CD8-positive, alpha-beta memory T cell (primary cell): ENCODE measurements around the gene GAA. TPM values are rescaled to one million over a fixed set of nuclear protein-coding genes. Genes with fewer than 3 reads are reported as not detected.

ENCODE experiments used
- CTCF ChIA-PET: fragments of 350-600 bp; sonication (Branson Sonifier 250); formaldehyde crosslinking; loops from one replicate; lab custom pipeline; 2021; ENCODE audit warnings: antibody characterized with exemption; lab: Charles Lee
- POLR2A ChIA-PET: fragments of 350-600 bp; sonication (Branson Sonifier 250); formaldehyde crosslinking; loops from one replicate; lab custom pipeline; 2021; ENCODE audit warnings: antibody characterized with exemption; lab: Charles Lee
- DNase-seq, 5 donors: peaks; one replicate each; pipeline versions ENCODE4 v3.0.0 to v3.0.0-alpha.2; 2020 to 2022; ENCODE audit warnings: mixed read lengths in 1 of 5
- H3K27ac ChIP-seq: one replicate; pipeline ENCODE4 v1.7.0; 2013; ENCODE audit warnings: low read depth, mild to moderate bottlenecking, low read length, moderate library complexity
- H3K27me3 ChIP-seq: 2 replicates; pipeline ENCODE4 v1.7.0; 2013; ENCODE audit warnings: low read length, mild to moderate bottlenecking; ENCODE audit not compliant: insufficient read depth, poor library complexity, severe bottlenecking
- H3K36me3 ChIP-seq: 2 replicates; pipeline ENCODE4 v1.7.0; 2013; ENCODE audit warnings: mild to moderate bottlenecking, low read length, moderate library complexity; ENCODE audit not compliant: insufficient read depth
- H3K4me1 ChIP-seq: 2 replicates; pipeline ENCODE4 v1.7.0; 2013; ENCODE audit warnings: mild to moderate bottlenecking, low read length, moderate library complexity; ENCODE audit not compliant: insufficient read depth
- H3K4me3 ChIP-seq: 2 replicates; pipeline ENCODE4 v1.7.0; 2013; ENCODE audit warnings: mild to moderate bottlenecking, low read length
- H3K9me3 ChIP-seq: 2 replicates; pipeline ENCODE4 v1.7.0; 2013; ENCODE audit warnings: mild to moderate bottlenecking, low read length
- H3K27ac Mint-ChIP-seq, 8 donors: one replicate each; pipeline ENCODE4 v1.8.0; 2020 to 2021; ENCODE audit warnings: mixed read lengths in 8 of 8, mild to moderate bottlenecking in 6 of 8, inconsistent platforms in 3 of 8, moderate library complexity in 3 of 8
- H3K27me3 Mint-ChIP-seq, 2 donors: one replicate each; pipeline ENCODE4 v1.8.0; 2020 to 2021; ENCODE audit warnings: mixed read lengths in 2 of 2, mild to moderate bottlenecking in 1 of 2, moderate library complexity in 1 of 2
- H3K36me3 Mint-ChIP-seq, 3 donors: one replicate each; pipeline ENCODE4 v1.8.0; 2020 to 2021; ENCODE audit warnings: mixed read lengths in 3 of 3, inconsistent platforms in 1 of 3, mild to moderate bottlenecking in 1 of 3
- H3K4me1 Mint-ChIP-seq, 3 donors: one replicate each; pipeline ENCODE4 v1.8.0; 2020 to 2021; ENCODE audit warnings: mixed read lengths in 3 of 3, inconsistent platforms in 1 of 3, mild to moderate bottlenecking in 1 of 3
- H3K4me3 Mint-ChIP-seq, 7 donors: one replicate each; pipeline ENCODE4 v1.8.0; 2020 to 2021; ENCODE audit warnings: mixed read lengths in 7 of 7, mild to moderate bottlenecking in 6 of 7, moderate library complexity in 4 of 7, inconsistent platforms in 2 of 7
- H3K9me3 Mint-ChIP-seq, 5 donors: one replicate each; pipeline ENCODE4 v1.8.0; 2020 to 2022; ENCODE audit warnings: mixed read lengths in 5 of 5, mild to moderate bottlenecking in 3 of 5, moderate library complexity in 2 of 5, inconsistent platforms in 1 of 5
- polyA plus RNA-seq: library from polyadenylated mRNA; unstranded; fragments of 300-500 nt; fragmentation: Illumina TruSeq; gene quantifications from one replicate; pipeline ENCODE4 v1.2.3, GENCODE V29; 2021
- total RNA-seq, 2 experiments: library from RNA; stranded (reverse); gene quantifications; one replicate each; pipeline ENCODE4 v1.2.3, GENCODE V29; 2021

GAA gene
- total and polyA plus RNA-seq, 3 experiments from 2014 or later, result 13.7 to 31.0 (median 30.5) TPM

DNA sequence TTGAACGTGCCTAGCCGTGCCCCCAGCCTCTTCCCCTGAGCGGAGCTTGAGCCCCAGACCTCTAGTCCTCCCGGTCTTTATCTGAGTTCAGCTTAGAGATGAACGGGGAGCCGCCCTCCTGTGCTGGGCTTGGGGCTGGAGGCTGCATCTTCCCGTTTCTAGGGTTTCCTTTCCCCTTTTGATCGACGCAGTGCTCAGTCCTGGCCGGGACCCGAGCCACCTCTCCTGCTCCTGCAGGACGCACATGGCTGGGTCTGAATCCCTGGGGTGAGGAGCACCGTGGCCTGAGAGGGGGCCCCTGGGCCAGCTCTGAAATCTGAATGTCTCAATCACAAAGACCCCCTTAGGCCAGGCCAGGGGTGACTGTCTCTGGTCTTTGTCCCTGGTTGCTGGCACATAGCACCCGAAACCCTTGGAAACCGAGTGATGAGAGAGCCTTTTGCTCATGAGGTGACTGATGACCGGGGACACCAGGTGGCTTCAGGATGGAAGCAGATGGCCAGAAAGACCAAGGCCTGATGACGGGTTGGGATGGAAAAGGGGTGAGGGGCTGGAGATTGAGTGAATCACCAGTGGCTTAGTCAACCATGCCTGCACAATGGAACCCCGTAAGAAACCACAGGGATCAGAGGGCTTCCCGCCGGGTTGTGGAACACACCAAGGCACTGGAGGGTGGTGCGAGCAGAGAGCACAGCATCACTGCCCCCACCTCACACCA, 724 bp downstream of the GAA start:
- POLR2A ChIA-PET, result interaction anchor here (0.5 to 1.0 kb wide), 3 partner anchors 9 to 43 kb away, joined by 3 to 9 read pairs (median 4); no protein-coding TSS in a partner anchor
- no peak for DNase-seq

DNA sequence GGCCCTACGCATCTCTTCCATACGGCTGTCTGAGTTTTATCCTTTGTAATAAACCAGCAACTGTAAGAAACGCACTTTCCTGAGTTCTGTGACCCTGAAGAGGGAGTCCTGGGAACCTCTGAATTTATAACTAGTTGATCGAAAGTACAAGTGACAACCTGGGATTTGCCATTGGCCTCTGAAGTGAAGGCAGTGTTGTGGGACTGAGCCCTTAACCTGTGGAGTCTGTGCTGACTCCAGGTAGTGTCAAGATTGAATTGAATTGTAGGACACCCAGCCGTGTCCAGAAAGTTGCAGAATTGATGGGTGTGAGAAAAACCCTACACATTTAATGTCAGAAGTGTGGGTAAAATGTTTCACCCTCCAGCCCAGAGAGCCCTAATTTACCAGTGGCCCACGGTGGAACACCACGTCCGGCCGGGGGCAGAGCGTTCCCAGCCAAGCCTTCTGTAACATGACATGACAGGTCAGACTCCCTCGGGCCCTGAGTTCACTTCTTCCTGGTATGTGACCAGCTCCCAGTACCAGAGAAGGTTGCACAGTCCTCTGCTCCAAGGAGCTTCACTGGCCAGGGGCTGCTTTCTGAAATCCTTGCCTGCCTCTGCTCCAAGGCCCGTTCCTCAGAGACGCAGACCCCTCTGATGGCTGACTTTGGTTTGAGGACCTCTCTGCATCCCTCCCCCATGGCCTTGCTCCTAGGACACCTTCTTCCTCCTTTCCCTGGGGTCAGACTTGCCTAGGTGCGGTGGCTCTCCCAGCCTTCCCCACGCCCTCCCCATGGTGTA, 1.5 kb downstream of the GAA start:
- Mint-ChIP-seq H3K4me3 (peak overlapping the region; percentile 88 to 94 (median 91)), H3K36me3 (peaks cover 0 to 13% (median 2%) of the 10 kb centered on the region in 3 donors), H3K4me1 (peaks cover 19 to 35% (median 29%) of the 10 kb centered on the region in 3 donors), H3K9me3 (no peaks in the 10 kb centered on the region), H3K27ac (peak overlapping the region in 7 of 8 donors; percentile 35 to 90 (median 72)), H3K27me3 (no peaks in the 10 kb centered on the region)
- DNase-seq, result no peak
- Histone ChIP-seq H3K4me1 (peaks cover 21% of the 10 kb centered on the region), H3K9me3 (no peaks in the 10 kb centered on the region), H3K36me3 (no peaks in the 10 kb centered on the region), H3K4me3 (no peak overlapping the region), H3K27ac (no peak overlapping the region), H3K27me3 (no peaks in the 10 kb centered on the region)
- POLR2A ChIA-PET, result no interaction called here
- CTCF ChIA-PET, result interaction anchor here (1.3 to 2.6 kb wide), 3 partner anchors 20 to 263 kb away, joined by 4 to 23 read pairs (median 12); no protein-coding TSS in a partner anchor

More for the DNA sequence above, 724 bp downstream of the GAA start:
- Mint-ChIP-seq H3K27me3 (no peaks in the 10 kb centered on the region), H3K36me3 (peaks cover 0 to 13% (median 2%) of the 10 kb centered on the region in 3 donors), H3K9me3 (no peaks in the 10 kb centered on the region), H3K27ac (peak overlapping the region; percentile 72 to 93 (median 87)), H3K4me3 (peak overlapping the region; percentile 88 to 94 (median 91)), H3K4me1 (peaks cover 19 to 35% (median 29%) of the 10 kb centered on the region in 3 donors)
- Histone ChIP-seq H3K4me3 (peak overlapping the region; percentile 77), H3K27me3 (no peaks in the 10 kb centered on the region), H3K4me1 (peaks cover 21% of the 10 kb centered on the region), H3K9me3 (no peaks in the 10 kb centered on the region), H3K36me3 (no peaks in the 10 kb centered on the region), H3K27ac (peak overlapping the region; percentile 67)
- CTCF ChIA-PET, result interaction anchor here (0.6 to 2.6 kb wide), 22 partner anchors 8 to 353 kb away, joined by 3 to 23 read pairs (median 4); no protein-coding TSS in a partner anchor

DNA sequence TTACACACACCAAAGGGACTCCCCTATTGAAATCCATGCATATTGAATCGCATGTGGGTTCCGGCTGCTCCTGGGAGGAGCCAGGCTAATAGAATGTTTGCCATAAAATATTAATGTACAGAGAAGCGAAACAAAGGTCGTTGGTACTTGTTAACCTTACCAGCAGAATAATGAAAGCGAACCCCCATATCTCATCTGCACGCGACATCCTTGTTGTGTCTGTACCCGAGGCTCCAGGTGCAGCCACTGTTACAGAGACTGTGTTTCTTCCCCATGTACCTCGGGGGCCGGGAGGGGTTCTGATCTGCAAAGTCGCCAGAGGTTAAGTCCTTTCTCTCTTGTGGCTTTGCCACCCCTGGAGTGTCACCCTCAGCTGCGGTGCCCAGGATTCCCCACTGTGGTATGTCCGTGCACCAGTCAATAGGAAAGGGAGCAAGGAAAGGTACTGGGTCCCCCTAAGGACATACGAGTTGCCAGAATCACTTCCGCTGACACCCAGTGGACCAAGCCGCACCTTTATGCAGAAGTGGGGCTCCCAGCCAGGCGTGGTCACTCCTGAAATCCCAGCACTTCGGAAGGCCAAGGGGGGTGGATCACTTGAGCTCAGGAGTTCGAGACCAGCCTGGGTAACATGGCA, 2.2 kb downstream of the GAA start:
- H3K36me3 ChIP-seq, result no peaks in the 10 kb centered on the region
- Mint-ChIP-seq H3K4me3 (peak overlapping the region; percentile 7 to 89 (median 58)), H3K4me1 (peaks cover 19 to 35% (median 29%) of the 10 kb centered on the region in 3 donors), H3K9me3 (no peaks in the 10 kb centered on the region), H3K36me3 (peaks cover 0 to 14% (median 2%) of the 10 kb centered on the region in 3 donors), H3K27me3 (no peaks in the 10 kb centered on the region), H3K27ac (peak overlapping the region in 4 of 8 donors; percentile 10 to 72 (median 36))
- CTCF ChIA-PET, result no interaction called here
- H3K27ac ChIP-seq, result no peak overlapping the region
- H3K4me1 ChIP-seq, result peaks cover 21% of the 10 kb centered on the region
- POLR2A ChIA-PET, result no interaction called here
- H3K27me3 ChIP-seq, result no peaks in the 10 kb centered on the region
- DNase-seq, result peak in 1 of 5 donors; percentile 41
- no peak overlapping the region for H3K4me3 ChIP-seq
- H3K9me3 ChIP-seq, result no peaks in the 10 kb centered on the region

DNA sequence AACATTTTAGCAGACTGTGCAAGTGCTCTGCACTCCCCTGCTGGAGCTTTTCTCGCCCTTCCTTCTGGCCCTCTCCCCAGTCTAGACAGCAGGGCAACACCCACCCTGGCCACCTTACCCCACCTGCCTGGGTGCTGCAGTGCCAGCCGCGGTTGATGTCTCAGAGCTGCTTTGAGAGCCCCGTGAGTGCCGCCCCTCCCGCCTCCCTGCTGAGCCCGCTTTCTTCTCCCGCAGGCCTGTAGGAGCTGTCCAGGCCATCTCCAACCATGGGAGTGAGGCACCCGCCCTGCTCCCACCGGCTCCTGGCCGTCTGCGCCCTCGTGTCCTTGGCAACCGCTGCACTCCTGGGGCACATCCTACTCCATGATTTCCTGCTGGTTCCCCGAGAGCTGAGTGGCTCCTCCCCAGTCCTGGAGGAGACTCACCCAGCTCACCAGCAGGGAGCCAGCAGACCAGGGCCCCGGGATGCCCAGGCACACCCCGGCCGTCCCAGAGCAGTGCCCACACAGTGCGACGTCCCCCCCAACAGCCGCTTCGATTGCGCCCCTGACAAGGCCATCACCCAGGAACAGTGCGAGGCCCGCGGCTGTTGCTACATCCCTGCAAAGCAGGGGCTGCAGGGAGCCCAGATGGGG, 3.1 kb downstream of the GAA start:
- Mint-ChIP-seq H3K4me1 (peaks cover 19 to 34% (median 29%) of the 10 kb centered on the region in 3 donors), H3K36me3 (peaks cover 0 to 18% (median 2%) of the 10 kb centered on the region in 3 donors), H3K27me3 (no peaks in the 10 kb centered on the region), H3K9me3 (no peaks in the 10 kb centered on the region), H3K4me3 (peak overlapping the region in 1 of 7 donors; percentile 89), H3K27ac (peak overlapping the region in 2 of 8 donors; percentile 72 to 90)
- no peaks in the 10 kb centered on the region for H3K27me3 ChIP-seq
- no peak overlapping the region for H3K27ac ChIP-seq
- POLR2A ChIA-PET, result no interaction called here
- no peak overlapping the region for H3K4me3 ChIP-seq
- H3K36me3 ChIP-seq, result no peaks in the 10 kb centered on the region
- peaks cover 21% of the 10 kb centered on the region for H3K4me1 ChIP-seq
- no peak for DNase-seq
- CTCF ChIA-PET, result no interaction called here
- H3K9me3 ChIP-seq, result no peaks in the 10 kb centered on the region

DNA sequence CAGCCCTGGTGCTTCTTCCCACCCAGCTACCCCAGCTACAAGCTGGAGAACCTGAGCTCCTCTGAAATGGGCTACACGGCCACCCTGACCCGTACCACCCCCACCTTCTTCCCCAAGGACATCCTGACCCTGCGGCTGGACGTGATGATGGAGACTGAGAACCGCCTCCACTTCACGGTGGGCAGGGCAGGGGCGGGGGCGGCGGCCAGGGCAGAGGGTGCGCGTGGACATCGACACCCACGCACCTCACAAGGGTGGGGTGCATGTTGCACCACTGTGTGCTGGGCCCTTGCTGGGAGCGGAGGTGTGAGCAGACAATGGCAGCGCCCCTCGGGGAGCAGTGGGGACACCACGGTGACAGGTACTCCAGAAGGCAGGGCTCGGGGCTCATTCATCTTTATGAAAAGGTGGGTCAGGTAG, 3.6 kb downstream of the GAA start:
- CTCF ChIA-PET, result no interaction called here
- Mint-ChIP-seq H3K9me3 (no peaks in the 10 kb centered on the region), H3K27ac (peak overlapping the region in 1 of 8 donors; percentile 60)

DNA sequence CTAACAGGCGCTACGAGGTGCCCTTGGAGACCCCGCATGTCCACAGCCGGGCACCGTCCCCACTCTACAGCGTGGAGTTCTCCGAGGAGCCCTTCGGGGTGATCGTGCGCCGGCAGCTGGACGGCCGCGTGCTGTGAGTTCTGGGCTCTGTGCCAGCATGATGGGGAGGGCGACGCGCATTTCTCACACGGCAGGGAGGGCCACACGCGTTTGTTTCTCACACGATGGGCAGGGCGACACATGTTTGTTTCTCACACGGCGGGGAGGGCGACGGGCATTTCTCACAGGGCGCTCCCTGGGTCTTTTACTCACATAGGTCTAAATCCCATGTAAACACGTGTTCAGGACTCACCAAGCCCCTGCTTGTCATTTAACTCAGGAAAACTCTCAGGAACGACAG, 4.4 kb downstream of the GAA start:
- peak overlapping the region in 1 of 7 donors; percentile 9 for H3K4me3 Mint-ChIP-seq
- POLR2A ChIA-PET, result no interaction called here
- no peaks in the 10 kb centered on the region for H3K9me3 ChIP-seq

More for the DNA sequence above, 3.6 kb downstream of the GAA start:
- Histone ChIP-seq H3K4me1 (peaks cover 20% of the 10 kb centered on the region), H3K9me3 (no peaks in the 10 kb centered on the region), H3K4me3 (no peak overlapping the region), H3K36me3 (no peaks in the 10 kb centered on the region), H3K27ac (no peak overlapping the region), H3K27me3 (no peaks in the 10 kb centered on the region)
- DNase-seq, result no peak
- no peaks in the 10 kb centered on the region for H3K27me3 Mint-ChIP-seq
- peak overlapping the region in 1 of 7 donors; percentile 27 for H3K4me3 Mint-ChIP-seq
- POLR2A ChIA-PET, result no interaction called here
- peaks cover 19 to 29% (median 28%) of the 10 kb centered on the region in 3 donors for H3K4me1 Mint-ChIP-seq
- peaks cover 0 to 18% (median 2%) of the 10 kb centered on the region in 3 donors for H3K36me3 Mint-ChIP-seq

DNA sequence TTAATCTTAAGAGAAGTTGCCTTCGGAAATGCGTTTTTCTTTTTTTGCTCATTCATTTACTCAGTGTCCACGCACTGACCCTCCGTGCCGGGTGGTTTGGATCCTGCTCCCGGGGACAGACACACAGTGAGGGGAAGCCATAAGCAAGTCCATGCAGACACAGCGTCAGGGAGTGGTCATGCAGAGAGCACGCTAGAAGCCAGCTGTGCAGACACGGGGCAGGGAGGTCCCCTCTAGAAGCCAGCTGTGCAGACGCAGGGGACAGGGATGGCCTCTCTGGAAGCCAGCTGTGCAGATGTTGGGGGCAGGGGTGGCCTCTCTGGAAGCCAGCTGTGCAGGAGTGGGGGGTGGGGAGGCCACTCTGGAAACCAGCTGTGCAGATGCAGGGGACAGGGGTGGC, 4.8 kb downstream of the GAA start:
- ChIA-PET CTCF (no interaction called here), POLR2A (no interaction called here)
- Histone ChIP-seq H3K9me3 (no peaks in the 10 kb centered on the region), H3K36me3 (no peaks in the 10 kb centered on the region), H3K4me3 (no peak overlapping the region), H3K27ac (no peak overlapping the region), H3K4me1 (peaks cover 9% of the 10 kb centered on the region), H3K27me3 (no peaks in the 10 kb centered on the region)
- Mint-ChIP-seq H3K36me3 (peaks cover 0 to 17% (median 2%) of the 10 kb centered on the region in 3 donors), H3K9me3 (no peaks in the 10 kb centered on the region), H3K27me3 (no peaks in the 10 kb centered on the region), H3K4me1 (peaks cover 12 to 19% (median 18%) of the 10 kb centered on the region in 3 donors), H3K4me3 (no peak overlapping the region), H3K27ac (peak overlapping the region in 2 of 8 donors; percentile 23 to 47)
- DNase-seq, result no peak

More for the DNA sequence above, 4.4 kb downstream of the GAA start:
- Mint-ChIP-seq H3K27ac (peak overlapping the region in 1 of 8 donors; percentile 23), H3K36me3 (peaks cover 0 to 18% (median 2%) of the 10 kb centered on the region in 3 donors), H3K27me3 (no peaks in the 10 kb centered on the region), H3K9me3 (no peaks in the 10 kb centered on the region), H3K4me1 (peaks cover 14 to 21% (median 20%) of the 10 kb centered on the region in 3 donors)
- no peak overlapping the region for H3K27ac ChIP-seq
- CTCF ChIA-PET, result no interaction called here
- H3K4me1 ChIP-seq, result peaks cover 12% of the 10 kb centered on the region
- no peaks in the 10 kb centered on the region for H3K36me3 ChIP-seq
- H3K4me3 ChIP-seq, result no peak overlapping the region
- H3K27me3 ChIP-seq, result no peaks in the 10 kb centered on the region
- DNase-seq, result no peak
